HepG2 (cell line): ENCODE measurements around the gene GTF2F2. TPM values are rescaled to one million over a fixed set of nuclear protein-coding genes. Genes with fewer than 3 reads are reported as not detected.

ENCODE experiments used
- SALL2 ChIP-seq: sonication (generic); formaldehyde crosslinking; IDR thresholded peaks from 2 replicates; pipeline ENCODE4 v1.8.1; 2023; ENCODE audit warnings: mild to moderate bottlenecking, missing genetic modification reagents, inconsistent platforms
- SNRNP70 ChIP-seq: fragments of 200-400 bp; formaldehyde crosslinking; IDR thresholded peaks from 2 replicates; pipeline ENCODE4 v1.6.1; 2017; ENCODE audit warnings: mild to moderate bottlenecking, low read depth, low read length, moderate library complexity
- TCF12 ChIP-seq, 2 experiments: fragments of 450-650 bp in 1 of 2; sonication (generic) in 1 of 2; formaldehyde crosslinking in 1 of 2; IDR thresholded peaks; 2 replicates each; pipeline versions ENCODE4 v1.6.1 to v1.8.0; 2017 to 2022; ENCODE audit warnings: antibody characterized with exemption in 1 of 2, mild to moderate bottlenecking in 1 of 2, missing genetic modification reagents in 1 of 2, moderate library complexity in 1 of 2
- ZNF34 ChIP-seq: sonication (generic); formaldehyde crosslinking; IDR thresholded peaks from 2 replicates; pipeline ENCODE4 v1.4.0; 2020; ENCODE audit warnings: mild to moderate bottlenecking, missing genetic modification reagents, borderline replicate concordance
- ZNF564 ChIP-seq: sonication (generic); formaldehyde crosslinking; IDR thresholded peaks from 2 replicates; pipeline ENCODE4 v1.8.1; 2023; ENCODE audit warnings: mild to moderate bottlenecking, missing genetic modification reagents
- ZNF570 ChIP-seq: sonication (generic); formaldehyde crosslinking; IDR thresholded peaks from 2 replicates; pipeline ENCODE4 v1.4.0; 2020; ENCODE audit warnings: mild to moderate bottlenecking, missing genetic modification reagents, borderline replicate concordance
- ZNF652 ChIP-seq: IDR thresholded peaks from 2 replicates; pipeline ENCODE4 v1.6.1; 2016; ENCODE audit warnings: low read depth, borderline replicate concordance
- polyA plus RNA-seq, 8 experiments: library from polyadenylated mRNA; depleted of rRNA in 3 of 8; stranded (reverse) in 7 of 8; unstranded in 1 of 8; fragments of >200 nt; fragmentation: Illumina TruSeq in 4 of 8; extraction: Trizol in 4 of 8; gene quantifications; 2 replicates each; pipeline versions ENCODE4 v1.2.1 to v1.2.3, GENCODE V29; 2011 to 2016; ENCODE audit warnings: low read depth in 4 of 8, missing spikeins in 1 of 8, mixed read lengths in 1 of 8; ENCODE audit not compliant: insufficient read depth in 1 of 8
- total RNA-seq, 5 experiments: library from RNA; depleted of rRNA; stranded (reverse); fragments of >200 nt; fragmentation: Illumina TruSeq; extraction: Trizol; gene quantifications; 2 replicates each; pipeline ENCODE4 v1.2.3, GENCODE V29; 2016; ENCODE audit warnings: low read depth in 1 of 5
- TF ChIP-seq, protein P1 (sequence below): sonication (generic); formaldehyde crosslinking; IDR thresholded peaks from 2 replicates; pipeline ENCODE4 v1.5.0; 2020; ENCODE audit warnings: mild to moderate bottlenecking, missing genetic modification reagents
- TF ChIP-seq, protein P2 (sequence below): sonication (generic); formaldehyde crosslinking; IDR thresholded peaks from one replicate; pipeline ENCODE4 v1.5.1; 2020; ENCODE audit warnings: mild to moderate bottlenecking, missing genetic modification reagents; ENCODE audit errors: not compliant biosample characterization

The GTF2F2 gene
- total and polyA plus RNA-seq, 2 of the 13 experiments (the other 11 are each of a cell fraction or from before 2014, with no cell fraction given) = 10.6 to 32.8 TPM

DNA sequence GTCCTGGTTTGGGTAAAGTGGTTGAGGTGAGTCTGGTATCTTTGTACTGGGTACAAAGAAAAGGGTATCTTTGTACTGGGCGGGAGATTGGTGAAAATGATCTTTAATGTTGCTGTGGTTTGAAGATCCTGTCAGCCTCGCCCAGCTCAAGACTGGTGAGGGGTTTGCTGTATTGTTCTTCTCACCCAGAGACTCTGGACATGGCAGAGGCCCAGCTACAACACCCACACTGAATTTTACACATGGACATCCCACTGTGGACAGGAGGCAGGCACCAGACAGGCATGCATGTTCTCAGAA is 177.8 kb downstream of the GTF2F2 start (continued):
- TF ChIP-seq, protein P1, sequence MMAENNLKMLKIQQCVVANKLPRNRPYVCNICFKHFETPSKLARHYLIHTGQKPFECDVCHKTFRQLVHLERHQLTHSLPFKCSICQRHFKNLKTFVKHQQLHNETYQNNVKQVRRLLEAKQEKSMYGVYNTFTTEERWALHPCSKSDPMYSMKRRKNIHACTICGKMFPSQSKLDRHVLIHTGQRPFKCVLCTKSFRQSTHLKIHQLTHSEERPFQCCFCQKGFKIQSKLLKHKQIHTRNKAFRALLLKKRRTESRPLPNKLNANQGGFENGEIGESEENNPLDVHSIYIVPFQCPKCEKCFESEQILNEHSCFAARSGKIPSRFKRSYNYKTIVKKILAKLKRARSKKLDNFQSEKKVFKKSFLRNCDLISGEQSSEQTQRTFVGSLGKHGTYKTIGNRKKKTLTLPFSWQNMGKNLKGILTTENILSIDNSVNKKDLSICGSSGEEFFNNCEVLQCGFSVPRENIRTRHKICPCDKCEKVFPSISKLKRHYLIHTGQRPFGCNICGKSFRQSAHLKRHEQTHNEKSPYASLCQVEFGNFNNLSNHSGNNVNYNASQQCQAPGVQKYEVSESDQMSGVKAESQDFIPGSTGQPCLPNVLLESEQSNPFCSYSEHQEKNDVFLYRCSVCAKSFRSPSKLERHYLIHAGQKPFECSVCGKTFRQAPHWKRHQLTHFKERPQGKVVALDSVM (CRISPR knock-in tag) = no peak
- TF ChIP-seq ZNF564 (CRISPR knock-in tag) (no peak), TCF12 (IDR thresholded peaks at IDR 0.05) (no peak), TCF12 (CRISPR knock-in tag; IDR thresholded peaks at IDR 0.05) (no peak), ZNF570 (no peak), SNRNP70 (no peak), ZNF34 (CRISPR knock-in tag) (no peak), ZNF652 (no peak), SALL2 (CRISPR knock-in tag) (no peak)
- TF ChIP-seq, protein P2, sequence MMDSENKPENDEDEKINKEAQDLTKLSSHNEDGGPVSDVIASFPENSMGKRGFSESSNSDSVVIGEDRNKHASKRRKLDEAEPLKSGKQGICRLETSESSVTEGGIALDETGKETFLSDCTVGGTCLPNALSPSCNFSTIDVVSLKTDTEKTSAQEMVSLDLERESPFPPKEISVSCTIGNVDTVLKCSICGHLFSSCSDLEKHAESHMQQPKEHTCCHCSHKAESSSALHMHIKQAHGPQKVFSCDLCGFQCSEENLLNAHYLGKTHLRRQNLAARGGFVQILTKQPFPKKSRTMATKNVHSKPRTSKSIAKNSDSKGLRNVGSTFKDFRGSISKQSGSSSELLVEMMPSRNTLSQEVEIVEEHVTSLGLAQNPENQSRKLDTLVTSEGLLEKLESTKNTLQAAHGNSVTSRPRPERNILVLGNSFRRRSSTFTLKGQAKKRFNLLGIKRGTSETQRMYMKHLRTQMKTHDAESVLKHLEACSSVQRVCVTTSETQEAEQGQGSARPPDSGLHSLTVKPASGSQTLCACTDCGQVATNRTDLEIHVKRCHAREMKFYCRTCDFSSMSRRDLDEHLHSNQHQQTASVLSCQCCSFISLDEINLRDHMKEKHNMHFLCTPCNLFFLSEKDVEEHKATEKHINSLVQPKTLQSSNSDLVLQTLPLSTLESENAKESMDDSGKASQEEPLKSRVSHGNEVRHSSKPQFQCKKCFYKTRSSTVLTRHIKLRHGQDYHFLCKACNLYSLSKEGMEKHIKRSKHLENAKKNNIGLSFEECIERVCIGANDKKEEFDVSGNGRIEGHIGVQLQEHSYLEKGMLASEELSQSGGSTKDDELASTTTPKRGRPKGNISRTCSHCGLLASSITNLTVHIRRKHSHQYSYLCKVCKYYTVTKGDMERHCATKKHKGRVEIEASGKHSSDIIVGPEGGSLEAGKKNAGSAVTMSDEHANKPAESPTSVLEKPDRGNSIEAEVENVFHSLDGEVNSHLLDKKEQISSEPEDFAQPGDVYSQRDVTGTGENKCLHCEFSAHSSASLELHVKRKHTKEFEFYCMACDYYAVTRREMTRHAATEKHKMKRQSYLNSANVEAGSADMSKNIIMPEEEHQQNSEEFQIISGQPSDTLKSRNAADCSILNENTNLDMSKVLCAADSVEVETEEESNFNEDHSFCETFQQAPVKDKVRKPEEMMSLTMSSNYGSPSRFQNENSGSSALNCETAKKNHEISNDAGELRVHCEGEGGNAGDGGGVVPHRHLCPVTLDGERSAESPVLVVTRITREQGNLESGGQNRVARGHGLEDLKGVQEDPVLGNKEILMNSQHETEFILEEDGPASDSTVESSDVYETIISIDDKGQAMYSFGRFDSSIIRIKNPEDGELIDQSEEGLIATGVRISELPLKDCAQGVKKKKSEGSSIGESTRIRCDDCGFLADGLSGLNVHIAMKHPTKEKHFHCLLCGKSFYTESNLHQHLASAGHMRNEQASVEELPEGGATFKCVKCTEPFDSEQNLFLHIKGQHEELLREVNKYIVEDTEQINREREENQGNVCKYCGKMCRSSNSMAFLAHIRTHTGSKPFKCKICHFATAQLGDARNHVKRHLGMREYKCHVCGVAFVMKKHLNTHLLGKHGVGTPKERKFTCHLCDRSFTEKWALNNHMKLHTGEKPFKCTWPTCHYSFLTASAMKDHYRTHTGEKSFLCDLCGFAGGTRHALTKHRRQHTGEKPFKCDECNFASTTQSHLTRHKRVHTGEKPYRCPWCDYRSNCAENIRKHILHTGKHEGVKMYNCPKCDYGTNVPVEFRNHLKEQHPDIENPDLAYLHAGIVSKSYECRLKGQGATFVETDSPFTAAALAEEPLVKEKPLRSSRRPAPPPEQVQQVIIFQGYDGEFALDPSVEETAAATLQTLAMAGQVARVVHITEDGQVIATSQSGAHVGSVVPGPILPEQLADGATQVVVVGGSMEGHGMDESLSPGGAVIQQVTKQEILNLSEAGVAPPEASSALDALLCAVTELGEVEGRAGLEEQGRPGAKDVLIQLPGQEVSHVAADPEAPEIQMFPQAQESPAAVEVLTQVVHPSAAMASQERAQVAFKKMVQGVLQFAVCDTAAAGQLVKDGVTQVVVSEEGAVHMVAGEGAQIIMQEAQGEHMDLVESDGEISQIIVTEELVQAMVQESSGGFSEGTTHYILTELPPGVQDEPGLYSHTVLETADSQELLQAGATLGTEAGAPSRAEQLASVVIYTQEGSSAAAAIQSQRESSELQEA (CRISPR knock-in tag) = no peak
- TF ChIP-seq, all 625 proteins: peak for 0
